Activated T-helper 1 cell treated with anti-CD3 and anti-CD28 coated beads, Interleukin-12 subunit alpha, Interleukin-12 subunit beta, Interleukin-2, Interleukin-4 antibody, amounts not matched to agents 30 ng/mL and 10 ng/mL and 1 ng/mL, durations not matched to agents 14 hours and 24 hours and 36 hours (primary cell): Measurements from ENCODE around the gene SIPA1L3. TPM values are rescaled to one million over a fixed set of nuclear protein-coding genes. Genes with fewer than 3 reads are reported as not detected.
"Not testable (repeated sequence)": the region's sequence is repeated elsewhere in the genome, so short reads cannot be mapped to it uniquely, and the experiment has no call there.

Source experiments
- DNase-seq: peaks from one replicate; pipeline ENCODE4 v3.0.0; 2021; ENCODE audit warnings: low spot score
- H3K27ac Mint-ChIP-seq: one replicate; pipeline ENCODE4 v1.8.0; 2021; ENCODE audit warnings: mild to moderate bottlenecking, mixed read lengths
- H3K27me3 Mint-ChIP-seq: one replicate; pipeline ENCODE4 v1.8.0; 2022; ENCODE audit warnings: mild to moderate bottlenecking, moderate library complexity, mixed read lengths; ENCODE audit not compliant: insufficient read depth
- H3K36me3 Mint-ChIP-seq: one replicate; pipeline ENCODE4 v1.8.0; 2021; ENCODE audit warnings: low read depth, mixed read lengths
- H3K4me1 Mint-ChIP-seq: one replicate; pipeline ENCODE4 v1.8.0; 2021; ENCODE audit warnings: low read depth, mixed read lengths
- H3K4me3 Mint-ChIP-seq: one replicate; pipeline ENCODE4 v1.8.0; 2021; ENCODE audit warnings: mild to moderate bottlenecking, moderate library complexity, mixed read lengths
- H3K9me3 Mint-ChIP-seq: one replicate; pipeline ENCODE4 v1.8.0; 2021; ENCODE audit warnings: mixed read lengths
- intact Hi-C: fragments of 100-400 bp; cut with micrococcal nuclease; formaldehyde crosslinking; loops from one replicate; pipeline ENCODE4 v1.15.1; 2024
- total RNA-seq: library from RNA; stranded (reverse); gene quantifications from 2 replicates; pipeline ENCODE4 v1.2.3, GENCODE V29; 2022

SIPA1L3 gene
- total RNA-seq, result 16.7 and 18.4 TPM in 2 replicates

GRCh38 chr19:37906869-37907734 is at the start of gene SIPA1L3:
Gene SIPA1L3 (plus strand): TSS chr19:37907208. CDS start chr19:38081566, 174,358 bp downstream.
- peak within 1 kb of the TSS; percentile 93 for H3K4me3 Mint-ChIP-seq
- intact Hi-C loops, result loop anchor here (1.0 to 10.0 kb wide), 14 partner anchors 95 to 990 kb away; partner anchors contain the start of genes EIF3K, MAP4K1, PSMD8 and YIF1B
- peaks cover 2% of the 10 kb centered on the region for H3K27me3 Mint-ChIP-seq
- H3K9me3 Mint-ChIP-seq, result no peaks in the 10 kb centered on the region
- H3K36me3 Mint-ChIP-seq, result no peaks in the 10 kb centered on the region
- peak; percentile 91 for DNase-seq
- H3K27ac Mint-ChIP-seq, result peak within 1 kb of the TSS; percentile 68
- peaks cover 17% of the 10 kb centered on the region for H3K4me1 Mint-ChIP-seq

DNA sequence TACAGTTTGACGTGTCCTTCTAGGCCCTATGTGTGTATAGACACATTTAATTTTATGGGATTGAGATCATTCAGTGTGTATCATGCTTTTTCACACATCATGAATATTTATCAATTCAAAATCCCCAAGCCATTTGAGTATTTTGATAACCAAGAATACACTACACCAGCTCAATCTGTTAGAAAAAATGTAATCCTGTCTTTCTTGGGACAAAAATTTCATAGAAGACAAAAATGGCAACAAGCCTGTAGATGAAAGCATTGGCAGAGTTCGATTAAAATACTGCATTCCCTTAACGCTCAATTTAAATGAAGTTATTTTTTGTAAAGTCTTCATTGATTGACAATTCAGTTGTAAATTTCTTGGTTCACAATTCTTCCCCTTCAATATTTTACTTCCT is 42.5 kb upstream of the SIPA1L3 start:
- no peak for DNase-seq
- Mint-ChIP-seq H3K4me1 (no peaks in the 10 kb centered on the region), H3K9me3 (peaks cover 29% of the 10 kb centered on the region), H3K27ac (no peak overlapping the region), H3K36me3 (no peaks in the 10 kb centered on the region), H3K4me3 (no peak overlapping the region), H3K27me3 (no peaks in the 10 kb centered on the region)
- intact Hi-C loops, result no loop called here

GRCh38 chr19:37865930-37866329 is 41.1 kb upstream of the SIPA1L3 start:
- DNase-seq, H3K27ac Mint-ChIP-seq, H3K4me1 Mint-ChIP-seq, H3K36me3 Mint-ChIP-seq, intact Hi-C loops, H3K4me3 Mint-ChIP-seq, H3K27me3 Mint-ChIP-seq: not testable (repeated sequence)
- peaks cover 40% of the 10 kb centered on the region for H3K9me3 Mint-ChIP-seq

DNA sequence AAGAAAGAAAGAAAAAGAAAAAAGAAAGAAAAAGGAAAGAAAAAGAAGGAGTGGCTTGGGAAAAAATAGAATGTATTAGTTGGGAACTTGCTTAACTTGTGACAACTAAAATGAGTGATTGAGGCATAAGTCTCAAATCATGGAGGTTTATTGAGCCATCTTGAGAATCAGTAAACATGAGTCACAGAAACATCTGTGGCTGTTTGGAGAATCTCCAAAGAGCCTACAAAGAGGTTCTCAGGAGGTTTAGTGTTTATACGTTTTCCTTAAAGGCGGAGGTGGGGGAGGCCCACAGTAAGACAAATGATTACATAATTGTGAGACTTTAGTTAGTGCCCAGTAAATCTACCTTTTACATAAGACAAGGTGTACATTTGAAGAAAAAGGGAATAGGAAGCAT is 39.2 kb upstream of the SIPA1L3 start:
- Mint-ChIP-seq H3K4me1 (no peaks in the 10 kb centered on the region), H3K27ac (no peak overlapping the region), H3K9me3 (peaks cover 53% of the 10 kb centered on the region), H3K27me3 (peaks cover 2% of the 10 kb centered on the region), H3K36me3 (no peaks in the 10 kb centered on the region), H3K4me3 (no peak overlapping the region)
- intact Hi-C loops, result no loop called here
- no peak for DNase-seq

DNA sequence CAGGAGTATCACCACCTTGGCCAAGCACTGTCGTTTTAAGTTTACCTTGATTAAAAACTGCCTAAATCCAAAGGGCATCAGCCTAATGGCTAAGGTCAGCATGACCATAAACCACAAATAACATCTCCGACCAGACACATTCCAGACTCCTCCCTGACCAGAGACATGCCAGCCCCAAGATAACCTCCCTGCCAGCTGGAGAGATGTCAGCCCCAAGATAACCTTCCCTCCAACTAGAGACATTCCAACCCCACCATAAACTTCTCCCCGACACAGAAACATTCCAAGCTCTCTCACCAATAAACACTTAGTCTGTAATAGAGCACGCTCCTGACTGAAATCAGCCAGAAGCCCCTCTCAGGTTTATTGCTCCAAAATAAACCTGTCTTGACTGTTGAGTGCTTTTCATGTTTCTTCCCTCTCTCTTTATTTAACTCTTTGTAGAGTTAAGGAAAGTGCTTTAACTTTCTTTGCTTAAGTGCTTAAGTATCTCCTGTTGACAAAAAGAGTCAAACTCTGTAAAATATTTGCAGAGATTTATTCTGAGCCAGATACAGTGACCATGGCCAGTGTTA is 37.2 kb upstream of the SIPA1L3 start:
- Mint-ChIP-seq H3K4me1 (no peaks in the 10 kb centered on the region), H3K9me3 (peaks cover 42% of the 10 kb centered on the region), H3K36me3 (no peaks in the 10 kb centered on the region), H3K4me3 (no peak overlapping the region), H3K27me3 (peaks cover 2% of the 10 kb centered on the region), H3K27ac (no peak overlapping the region)
- DNase-seq, result no peak
- intact Hi-C loops, result no loop called here

DNA sequence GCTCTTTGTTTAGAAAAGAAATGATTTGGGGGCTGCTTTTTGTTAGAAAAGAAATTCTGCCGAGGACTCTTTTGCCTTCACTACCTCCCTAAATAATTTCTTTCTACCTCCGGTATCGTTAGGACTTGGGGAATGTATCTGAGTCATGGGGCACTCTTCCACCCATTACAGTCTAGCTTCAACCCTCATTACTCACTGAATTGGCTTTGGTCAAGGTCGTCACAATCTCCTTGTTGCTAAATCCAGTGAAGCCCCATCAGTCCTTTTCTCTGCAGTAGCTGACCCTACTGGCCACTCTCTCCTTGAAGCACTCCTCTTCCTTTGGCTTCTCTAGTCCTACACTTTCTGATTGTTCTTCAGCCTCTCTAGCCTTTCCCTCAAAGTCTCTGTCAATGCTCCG is 34.6 kb upstream of the SIPA1L3 start:
- H3K9me3 Mint-ChIP-seq, result peaks cover 40% of the 10 kb centered on the region
- H3K4me1 Mint-ChIP-seq, result no peaks in the 10 kb centered on the region
- H3K36me3 Mint-ChIP-seq, result no peaks in the 10 kb centered on the region
- H3K27ac Mint-ChIP-seq, result no peak overlapping the region
- peaks cover 2% of the 10 kb centered on the region for H3K27me3 Mint-ChIP-seq
- H3K4me3 Mint-ChIP-seq, result no peak overlapping the region
- no peak for DNase-seq
- intact Hi-C loops, result no loop called here

GRCh38 chr19:37874784-37875183 is 32.2 kb upstream of the SIPA1L3 start:
- Mint-ChIP-seq H3K4me3 (no peak overlapping the region), H3K4me1 (no peaks in the 10 kb centered on the region), H3K27ac (no peak overlapping the region), H3K9me3 (peaks cover 42% of the 10 kb centered on the region), H3K36me3 (no peaks in the 10 kb centered on the region), H3K27me3 (peaks cover 2% of the 10 kb centered on the region)
- intact Hi-C loops, result no loop called here
- DNase-seq, result no peak

DNA sequence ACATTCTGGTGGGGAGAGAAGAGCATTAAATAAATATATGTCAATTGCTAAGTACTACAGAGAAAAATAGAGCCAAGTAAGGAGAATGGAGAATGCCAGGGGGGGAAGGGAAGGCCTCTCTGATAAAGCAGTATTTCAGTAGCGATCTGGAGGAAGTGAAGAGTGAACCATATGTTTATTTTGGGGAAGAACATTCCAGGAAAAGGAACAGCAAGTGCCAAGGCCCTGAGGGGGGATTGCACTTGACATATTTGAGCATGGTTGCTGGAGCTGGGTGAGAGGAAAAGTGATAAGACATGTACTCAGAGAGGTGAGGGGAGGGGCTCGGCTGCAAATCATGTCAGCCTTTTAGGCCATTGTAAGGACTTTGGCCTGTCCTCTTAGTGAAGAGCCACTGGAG is 31.0 kb upstream of the SIPA1L3 start:
- peaks cover 2% of the 10 kb centered on the region for H3K27me3 Mint-ChIP-seq
- H3K4me1 Mint-ChIP-seq, result no peaks in the 10 kb centered on the region
- no peak overlapping the region for H3K4me3 Mint-ChIP-seq
- no peak overlapping the region for H3K27ac Mint-ChIP-seq
- H3K9me3 Mint-ChIP-seq, result peaks cover 33% of the 10 kb centered on the region
- intact Hi-C loops, result no loop called here
- no peak for DNase-seq
- no peaks in the 10 kb centered on the region for H3K36me3 Mint-ChIP-seq

- Mint-ChIP-seq H3K27me3 (no peaks in the 10 kb centered on the region), H3K27ac (no peak overlapping the region), H3K36me3 (no peaks in the 10 kb centered on the region), H3K9me3 (peaks cover 32% of the 10 kb centered on the region), H3K4me3 (no peak overlapping the region), H3K4me1 (no peaks in the 10 kb centered on the region)
- no peak for DNase-seq
- intact Hi-C loops, result no loop called here
Observed at GRCh38 chr19:37877147-37877546, 29.9 kb upstream of the SIPA1L3 start.

GRCh38 chr19:37885392-37885791 is 21.6 kb upstream of the SIPA1L3 start:
- no peaks in the 10 kb centered on the region for H3K27me3 Mint-ChIP-seq
- H3K4me1 Mint-ChIP-seq, result no peaks in the 10 kb centered on the region
- intact Hi-C loops, result no loop called here
- no peak overlapping the region for H3K27ac Mint-ChIP-seq
- H3K9me3 Mint-ChIP-seq, result peaks cover 17% of the 10 kb centered on the region
- no peak for DNase-seq
- no peaks in the 10 kb centered on the region for H3K36me3 Mint-ChIP-seq
- no peak overlapping the region for H3K4me3 Mint-ChIP-seq

GRCh38 chr19:37886571-37886970 is 20.4 kb upstream of the SIPA1L3 start:
- Mint-ChIP-seq H3K9me3 (peaks cover 18% of the 10 kb centered on the region), H3K4me3 (no peak overlapping the region), H3K36me3 (no peaks in the 10 kb centered on the region), H3K4me1 (no peaks in the 10 kb centered on the region), H3K27ac (no peak overlapping the region), H3K27me3 (no peaks in the 10 kb centered on the region)
- intact Hi-C loops, result no loop called here
- no peak for DNase-seq

DNA sequence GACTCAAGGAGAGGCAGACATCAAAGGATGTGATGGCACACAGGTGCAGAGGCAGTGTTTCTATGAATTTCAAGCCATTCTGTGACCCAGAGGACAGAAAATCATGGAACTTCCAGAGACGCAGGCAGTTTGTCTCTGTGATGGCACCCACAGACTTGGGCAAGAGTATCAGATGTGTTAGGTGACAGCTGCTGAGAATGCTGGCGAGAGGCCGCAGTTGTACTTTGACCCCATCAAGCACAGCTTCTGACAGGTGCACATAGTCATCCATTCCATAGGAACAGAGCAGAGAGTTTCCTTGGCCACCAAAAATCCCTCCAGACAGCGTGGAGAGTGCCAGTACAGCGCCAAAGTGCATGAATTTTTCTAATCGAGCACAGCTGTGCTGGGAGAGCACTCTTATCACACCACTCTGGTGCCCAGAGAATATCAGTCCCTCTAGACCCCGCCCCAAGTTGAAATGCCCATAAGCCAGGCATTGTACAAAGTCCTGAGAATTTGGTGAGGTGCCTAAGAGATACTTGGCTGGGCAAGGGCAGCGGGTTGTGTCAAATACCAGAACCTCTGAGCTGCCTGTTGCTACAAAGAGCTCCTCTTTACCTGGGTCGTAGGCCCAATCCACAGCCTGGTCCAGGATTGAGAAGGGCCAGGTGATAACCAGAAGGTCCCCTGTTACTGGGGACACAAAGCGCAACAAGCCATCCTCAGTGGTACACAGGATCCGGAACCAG is 13.0 kb upstream of the SIPA1L3 start:
- Mint-ChIP-seq H3K27ac (no peak overlapping the region), H3K4me1 (peaks cover 4% of the 10 kb centered on the region), H3K27me3 (no peaks in the 10 kb centered on the region), H3K36me3 (no peaks in the 10 kb centered on the region), H3K4me3 (no peak overlapping the region), H3K9me3 (peaks cover 8% of the 10 kb centered on the region)
- DNase-seq, result no peak
- intact Hi-C loops, result no loop called here

- H3K27me3 Mint-ChIP-seq, result no peaks in the 10 kb centered on the region
- no peaks in the 10 kb centered on the region for H3K36me3 Mint-ChIP-seq
- intact Hi-C loops, result no loop called here
- H3K9me3 Mint-ChIP-seq, result peaks cover 8% of the 10 kb centered on the region
- DNase-seq, result no peak
- H3K4me1 Mint-ChIP-seq, result peaks cover 4% of the 10 kb centered on the region
- H3K27ac Mint-ChIP-seq, result no peak overlapping the region
- H3K4me3 Mint-ChIP-seq, result no peak overlapping the region
Observed at GRCh38 chr19:37896180-37896579, 10.8 kb upstream of the SIPA1L3 start.
